ENCODE data around the gene ADAMTS4. TPM values are rescaled to one million over a fixed set of nuclear protein-coding genes. Genes with fewer than 3 reads are reported as not detected.

The ADAMTS4 gene
- total RNA-seq, 1 experiment from 2014 or later: 7.0 TPM

GRCh38 chr1:161166669-161167548 is 31.9 kb downstream of the ADAMTS4 start:
- H3K27ac Mint-ChIP-seq: peak overlapping the region; percentile 59 to 98 (median 97); a peak in 6 of 7 replicates
- no peak overlapping the region for H3K27ac ChIP-seq (ENCODE audit: insufficient read length, low read depth, low read length)
- H3K9me3 Mint-ChIP-seq: no peaks in the 10 kb centered on the region

More at GRCh38 chr1:161166669-161167548, 31.9 kb downstream of the ADAMTS4 start:
- H3K4me1 Mint-ChIP-seq: peaks cover 14 to 22% of the 10 kb centered on the region in 2 experiments
- no peak overlapping the region for H2AK5ac ChIP-seq (ENCODE audit: insufficient read length, low read length)
- no peaks in the 10 kb centered on the region for H3K79me2 ChIP-seq (ENCODE audit: insufficient read depth, low read length)
- peaks cover 11% of the 10 kb centered on the region for H3K23me2 ChIP-seq (ENCODE audit: insufficient read length, low read depth, low read length, poor library complexity, severe bottlenecking)
- no peak overlapping the region for H3T11ph ChIP-seq (ENCODE audit: low read length)
- no peak overlapping the region for H3K56ac ChIP-seq (ENCODE audit: insufficient read length, low read depth, low read length)
- H3K27me3 Mint-ChIP-seq (ENCODE audit: low read depth): no peaks in the 10 kb centered on the region; the same call in 1 of the 2 replicates
- no peak overlapping the region for H3K23ac ChIP-seq (ENCODE audit: insufficient read length, low read depth, low read length)
- H4K91ac ChIP-seq (ENCODE audit: insufficient read length, low read depth, low read length): no peak overlapping the region
- DNase-seq: peak; percentile 52
- no peak for TF ChIP-seq CTCF (conservative IDR thresholded peaks at IDR 0.05)
- no peak overlapping the region for H2BK120ac ChIP-seq (ENCODE audit: low read depth, low read length, poor library complexity, severe bottlenecking)
- H2BK20ac ChIP-seq (ENCODE audit: low read depth, low read length, poor library complexity, severe bottlenecking): no peak overlapping the region
- no peaks in the 10 kb centered on the region for H3K27me3 ChIP-seq (ENCODE audit: insufficient read depth, low read length)
- H3K14ac ChIP-seq (ENCODE audit: insufficient read depth, low read length): peak overlapping the region; percentile 32; the same call in 1 of the 2 replicates
- H2BK15ac ChIP-seq (ENCODE audit: low read depth, low read length): no peak overlapping the region
- H3K4me1 ChIP-seq (ENCODE audit: insufficient read depth, low read length): no peaks in the 10 kb centered on the region
- peak overlapping the region; percentile 64 for H3K9ac ChIP-seq (ENCODE audit: extremely low read depth, insufficient read length, low read length)
- no CpG with 5 or more reads among the region's 33 CpGs for WGBS (ENCODE audit: extremely low coverage, insufficient read length, low lambda C conversion rate)
- no peaks in the 10 kb centered on the region for H3K9me3 ChIP-seq (ENCODE audit: control insufficient read depth, low read depth, low read length)
- H3K4me2 ChIP-seq (ENCODE audit: insufficient read depth, insufficient read length, low read length): peak overlapping the region; percentile 70
- no peak overlapping the region for H2BK5ac ChIP-seq (ENCODE audit: insufficient read length, low read length)
- H4K8ac ChIP-seq (replicated peaks; ENCODE audit: insufficient read length, low read depth, low read length): no peak overlapping the region
- H3K36me3 Mint-ChIP-seq (ENCODE audit: insufficient read depth in 1 of 3, low read depth in 3 of 3): peaks cover 25 to 62% (median 59%) of the 10 kb centered on the region in 3 experiments; a peak in 6 of 7 replicates
- no peak overlapping the region for H3K18ac ChIP-seq (ENCODE audit: insufficient read length, low read depth, low read length)
- no peaks in the 10 kb centered on the region for H4K20me1 ChIP-seq (ENCODE audit: control insufficient read depth, insufficient read depth, insufficient read length)
- H3K4ac ChIP-seq (ENCODE audit: low read depth, low read length): no peak overlapping the region
- no peaks in the 10 kb centered on the region for H3K79me1 ChIP-seq (ENCODE audit: insufficient read depth, low read depth, low read length, poor library complexity, severe bottlenecking)
- no peak overlapping the region for H2BK12ac ChIP-seq (ENCODE audit: insufficient read length, low read depth, low read length)
- no peak overlapping the region for H4K5ac ChIP-seq (ENCODE audit: insufficient read length, low read depth, low read length)
- no peak overlapping the region for H2AFZ ChIP-seq (ENCODE audit: low read length)
- peak overlapping the region; percentile 90 for H3K4me3 Mint-ChIP-seq
